Thyroid gland (tissue), 4 donors: ENCODE data around the gene THBS1. TPM values are rescaled to one million over a fixed set of nuclear protein-coding genes. Genes with fewer than 3 reads are reported as not detected.

Experiments used
- DNase-seq, 2 donors: peaks; one replicate each; pipeline ENCODE4 v3.0.0-alpha.2; 2019
- H3K27ac ChIP-seq, 3 donors: fragments of 200-600 bp; sonication (generic); 1 replicate in 2 of 3; 2 replicates in 1 of 3; pipeline ENCODE4 v1.5.1; 2016 to 2019; ENCODE audit warnings: mild to moderate bottlenecking in 1 of 3, moderate library complexity in 1 of 3
- H3K27me3 ChIP-seq: fragments of 200-600 bp; sonication (generic); one replicate; pipeline ENCODE4 v1.5.1; 2019
- H3K36me3 ChIP-seq, 2 donors: fragments of 200-600 bp; sonication (generic); one replicate each; pipeline ENCODE4 v1.5.1; 2016 to 2019
- H3K4me1 ChIP-seq, 2 donors: fragments of 200-600 bp; sonication (generic); one replicate each; pipeline ENCODE4 v1.5.1; 2017 to 2019
- H3K4me3 ChIP-seq, 3 donors: fragments of 200-600 bp; sonication (generic); replicated peaks in 1 of 3; 1 replicate in 2 of 3; 2 replicates in 1 of 3; pipeline ENCODE4 v1.5.1; 2016; ENCODE audit warnings: mild to moderate bottlenecking in 1 of 3
- H3K9me3 ChIP-seq: fragments of 200-600 bp; sonication (generic); one replicate; pipeline ENCODE4 v1.5.1; 2017
- POLR2A ChIP-seq, 2 donors: fragments of 450-650 bp; IDR thresholded peaks; one replicate each; pipeline ENCODE4 v1.6.1; 2017; ENCODE audit warnings: antibody characterized with exemption in 2 of 2, mild to moderate bottlenecking in 2 of 2, moderate library complexity in 1 of 2
- WGBS, 2 donors: methylation state at CpG; one replicate each; pipeline ENCODE4 v1.1.5; 2017; 5-methylcytosine and 5-hydroxymethylcytosine counted together
- intact Hi-C: fragments of 100-400 bp; cut with DNase I; formaldehyde crosslinking; loops from one replicate; pipeline ENCODE4 v1.15.1; 2023
- total RNA-seq, 4 donors: library from RNA; depleted of rRNA; stranded (reverse); fragments of >200 nt; gene quantifications; one replicate each; pipeline ENCODE4 v1.2.3, GENCODE V29; 2016
- TF ChIP-seq, protein P1 (sequence below), 6 experiments: fragments of 200-600 bp in 3 of 6; fragments of 450-650 bp in 3 of 6; sonication (generic) in 3 of 6; IDR thresholded peaks; one replicate each; pipeline ENCODE4 v1.5.1; 2016 to 2019; ENCODE audit warnings: antibody characterized with exemption in 6 of 6, mild to moderate bottlenecking in 2 of 6, inconsistent platforms in 1 of 6, moderate library complexity in 1 of 6

Gene THBS1
- total RNA-seq, 4 donors from 2014 or later = 15.3 to 155 (median 57.8) TPM

DNA sequence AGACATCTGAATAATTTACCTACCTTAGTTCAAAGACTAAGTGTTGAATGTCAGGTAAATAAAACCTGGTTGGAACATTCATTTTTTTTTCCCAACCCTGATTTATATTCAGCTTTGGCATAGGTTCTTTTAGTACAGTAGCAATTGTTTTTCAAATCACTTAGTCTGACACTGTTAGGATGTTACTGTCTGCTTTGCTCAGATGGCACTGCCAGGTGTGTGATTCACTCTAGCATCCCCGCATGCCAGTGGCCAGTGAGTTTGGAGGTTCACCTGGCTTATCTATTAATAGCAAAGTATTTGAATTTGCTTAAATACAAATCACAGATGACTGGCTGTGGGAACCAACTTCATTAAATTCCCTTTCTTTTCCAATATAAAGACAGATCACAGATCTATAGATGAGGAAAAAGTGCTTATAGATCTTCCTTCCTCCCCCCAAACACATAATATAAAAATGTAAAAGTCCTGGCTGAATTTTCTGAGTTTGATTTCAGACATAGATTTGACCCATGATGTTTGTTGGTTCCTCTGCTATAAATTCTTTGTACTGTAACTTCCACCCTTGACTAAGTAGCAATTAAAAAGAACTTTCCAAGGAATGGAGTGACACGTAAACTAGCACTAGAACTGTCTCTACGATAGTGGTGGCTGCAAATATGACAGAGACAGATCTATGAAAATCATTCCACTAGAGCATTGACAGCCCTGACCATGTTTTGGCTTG, 3.9 kb downstream of the THBS1 start:
- no peak for TF ChIP-seq POLR2A (IDR thresholded peaks at IDR 0.05)
- TF ChIP-seq, protein P1, sequence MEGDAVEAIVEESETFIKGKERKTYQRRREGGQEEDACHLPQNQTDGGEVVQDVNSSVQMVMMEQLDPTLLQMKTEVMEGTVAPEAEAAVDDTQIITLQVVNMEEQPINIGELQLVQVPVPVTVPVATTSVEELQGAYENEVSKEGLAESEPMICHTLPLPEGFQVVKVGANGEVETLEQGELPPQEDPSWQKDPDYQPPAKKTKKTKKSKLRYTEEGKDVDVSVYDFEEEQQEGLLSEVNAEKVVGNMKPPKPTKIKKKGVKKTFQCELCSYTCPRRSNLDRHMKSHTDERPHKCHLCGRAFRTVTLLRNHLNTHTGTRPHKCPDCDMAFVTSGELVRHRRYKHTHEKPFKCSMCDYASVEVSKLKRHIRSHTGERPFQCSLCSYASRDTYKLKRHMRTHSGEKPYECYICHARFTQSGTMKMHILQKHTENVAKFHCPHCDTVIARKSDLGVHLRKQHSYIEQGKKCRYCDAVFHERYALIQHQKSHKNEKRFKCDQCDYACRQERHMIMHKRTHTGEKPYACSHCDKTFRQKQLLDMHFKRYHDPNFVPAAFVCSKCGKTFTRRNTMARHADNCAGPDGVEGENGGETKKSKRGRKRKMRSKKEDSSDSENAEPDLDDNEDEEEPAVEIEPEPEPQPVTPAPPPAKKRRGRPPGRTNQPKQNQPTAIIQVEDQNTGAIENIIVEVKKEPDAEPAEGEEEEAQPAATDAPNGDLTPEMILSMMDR (IDR thresholded peaks at IDR 0.05) = no peak
- Histone ChIP-seq H3K4me3 (no peak overlapping the region), H3K27ac (no peak overlapping the region), H3K9me3 (no peaks in the 10 kb centered on the region), H3K27me3 (no peaks in the 10 kb centered on the region), H3K36me3 (peaks cover 8 to 10% of the 10 kb centered on the region in 2 donors), H3K4me1 (peaks cover 0 to 8% of the 10 kb centered on the region in 2 donors)
- intact Hi-C loops = loop anchor here (5.0 to 10.0 kb wide), 2 partner anchors 170 to 413 kb away; no protein-coding TSS in a partner anchor
- 86 to 91% methylated on average over 3 of the region's 3 CpGs for WGBS, 2 donors
- DNase-seq = no peak

DNA sequence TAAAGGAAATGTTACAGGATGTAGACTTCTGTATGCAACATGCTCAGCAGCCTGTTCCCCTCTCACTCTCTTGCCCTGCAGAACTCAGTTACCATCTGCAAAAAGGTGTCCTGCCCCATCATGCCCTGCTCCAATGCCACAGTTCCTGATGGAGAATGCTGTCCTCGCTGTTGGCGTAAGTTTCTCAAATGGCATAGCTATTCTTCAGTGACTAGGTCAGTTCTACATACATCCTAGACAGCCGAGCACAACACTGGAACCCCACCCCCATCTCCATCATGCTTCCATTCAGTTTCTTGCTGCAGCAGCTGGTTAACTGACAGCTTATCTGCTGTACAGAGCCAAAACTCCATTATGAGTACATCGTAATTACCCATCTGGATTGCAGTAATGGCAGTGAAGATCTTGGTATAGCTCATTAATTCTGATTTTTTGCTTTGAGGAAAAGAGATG, 4.5 kb downstream of the THBS1 start:
- Histone ChIP-seq H3K27me3 (no peaks in the 10 kb centered on the region), H3K9me3 (no peaks in the 10 kb centered on the region), H3K36me3 (peaks cover 8 to 12% of the 10 kb centered on the region in 2 donors), H3K4me1 (peaks cover 0 to 8% of the 10 kb centered on the region in 2 donors), H3K27ac (no peak overlapping the region), H3K4me3 (no peak overlapping the region)
- WGBS, 2 donors = 96% methylated on average over 4 of the region's 4 CpGs
- TF ChIP-seq POLR2A (IDR thresholded peaks at IDR 0.05) = no peak
- TF ChIP-seq, protein P1 (IDR thresholded peaks at IDR 0.05) = no peak
- no peak for DNase-seq
- intact Hi-C loops = loop anchor here (10.0 kb wide), 1 partner anchor 169 kb away; no protein-coding TSS in a partner anchor

DNA sequence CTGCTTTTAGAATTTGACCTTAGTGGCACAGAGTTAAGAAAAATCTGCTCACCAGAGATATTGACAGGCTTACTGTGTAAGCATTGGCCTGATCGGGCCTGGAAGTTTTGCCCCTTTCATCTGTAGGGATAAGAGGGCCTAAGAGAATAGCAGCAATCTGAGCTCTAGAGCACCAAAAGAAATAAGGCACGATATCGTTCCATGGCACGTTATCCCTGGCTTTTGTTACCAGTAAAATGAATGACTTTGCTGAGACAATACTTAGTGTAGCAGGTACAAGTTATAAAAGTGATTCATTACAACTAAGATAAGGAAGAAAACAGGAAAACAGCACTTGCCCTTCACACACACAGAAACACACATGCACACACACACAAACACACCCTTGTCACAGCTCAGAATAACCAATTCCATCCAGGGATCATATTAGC, 5.0 kb downstream of the THBS1 start:
- no peak overlapping the region for H3K27ac ChIP-seq
- no peak overlapping the region for H3K4me3 ChIP-seq
- DNase-seq = no peak
- peaks cover 0 to 3% of the 10 kb centered on the region in 2 donors for H3K4me1 ChIP-seq
- no peaks in the 10 kb centered on the region for H3K9me3 ChIP-seq
- peaks cover 8 to 12% of the 10 kb centered on the region in 2 donors for H3K36me3 ChIP-seq
- no peaks in the 10 kb centered on the region for H3K27me3 ChIP-seq
- WGBS, 2 donors = 89 to 91% methylated on average over 4 of the region's 4 CpGs
- TF ChIP-seq, protein P1 (IDR thresholded peaks at IDR 0.05) = no peak
- no peak for TF ChIP-seq POLR2A (IDR thresholded peaks at IDR 0.05)
- intact Hi-C loops = loop anchor here (10.0 kb wide), 1 partner anchor 169 kb away; no protein-coding TSS in a partner anchor

DNA sequence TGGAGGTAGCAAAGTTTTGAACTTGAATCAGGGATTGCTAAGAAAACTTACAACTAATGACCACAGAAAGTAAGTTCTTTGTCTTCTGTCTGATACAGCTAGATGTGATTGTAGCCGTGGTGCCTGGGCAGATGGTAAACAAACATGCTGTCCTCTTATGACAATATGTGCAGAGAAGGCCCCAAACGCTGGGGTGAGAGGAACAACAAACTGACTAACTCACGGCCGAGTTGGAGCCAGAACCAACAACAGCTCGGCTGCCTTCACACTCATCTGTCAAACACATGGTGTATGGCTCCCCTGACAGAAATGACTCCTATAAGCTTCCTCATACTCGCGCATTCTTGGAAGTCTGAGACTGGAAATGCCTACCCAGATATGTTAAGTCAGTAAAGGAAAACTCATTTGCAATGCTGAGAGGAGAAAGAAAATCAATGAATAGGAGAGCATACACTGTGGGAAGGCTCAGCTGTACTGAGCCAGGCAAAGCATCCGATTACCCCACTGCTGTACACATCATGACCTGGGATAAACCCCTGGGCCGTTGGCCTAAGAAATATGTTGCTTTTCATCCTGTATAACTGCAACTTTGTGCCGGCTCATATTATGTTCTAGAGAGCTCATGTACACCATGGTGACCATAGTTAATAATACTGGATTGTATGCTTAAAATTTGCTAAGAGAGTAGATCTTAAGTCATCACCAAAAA, 5.7 kb downstream of the THBS1 start:
- Histone ChIP-seq H3K27me3 (no peaks in the 10 kb centered on the region), H3K36me3 (peaks cover 8 to 12% of the 10 kb centered on the region in 2 donors), H3K4me1 (no peaks in the 10 kb centered on the region), H3K27ac (no peak overlapping the region), H3K4me3 (no peak overlapping the region), H3K9me3 (no peaks in the 10 kb centered on the region)
- intact Hi-C loops = loop anchor here (10.0 kb wide), 1 partner anchor 168 kb away; no protein-coding TSS in a partner anchor
- 72% methylated on average over 10 of the region's 10 CpGs for WGBS, 2 donors
- TF ChIP-seq, protein P1 (IDR thresholded peaks at IDR 0.05) = no peak
- TF ChIP-seq POLR2A (IDR thresholded peaks at IDR 0.05) = no peak
- no peak for DNase-seq
